ENCODE results near the gene CDC14A.
"Not testable (repeated sequence)": the region's sequence is repeated elsewhere in the genome, so short reads cannot be mapped to it uniquely, and the experiment has no call there.

Gene CDC14A, protein sequence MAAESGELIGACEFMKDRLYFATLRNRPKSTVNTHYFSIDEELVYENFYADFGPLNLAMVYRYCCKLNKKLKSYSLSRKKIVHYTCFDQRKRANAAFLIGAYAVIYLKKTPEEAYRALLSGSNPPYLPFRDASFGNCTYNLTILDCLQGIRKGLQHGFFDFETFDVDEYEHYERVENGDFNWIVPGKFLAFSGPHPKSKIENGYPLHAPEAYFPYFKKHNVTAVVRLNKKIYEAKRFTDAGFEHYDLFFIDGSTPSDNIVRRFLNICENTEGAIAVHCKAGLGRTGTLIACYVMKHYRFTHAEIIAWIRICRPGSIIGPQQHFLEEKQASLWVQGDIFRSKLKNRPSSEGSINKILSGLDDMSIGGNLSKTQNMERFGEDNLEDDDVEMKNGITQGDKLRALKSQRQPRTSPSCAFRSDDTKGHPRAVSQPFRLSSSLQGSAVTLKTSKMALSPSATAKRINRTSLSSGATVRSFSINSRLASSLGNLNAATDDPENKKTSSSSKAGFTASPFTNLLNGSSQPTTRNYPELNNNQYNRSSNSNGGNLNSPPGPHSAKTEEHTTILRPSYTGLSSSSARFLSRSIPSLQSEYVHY

DNA sequence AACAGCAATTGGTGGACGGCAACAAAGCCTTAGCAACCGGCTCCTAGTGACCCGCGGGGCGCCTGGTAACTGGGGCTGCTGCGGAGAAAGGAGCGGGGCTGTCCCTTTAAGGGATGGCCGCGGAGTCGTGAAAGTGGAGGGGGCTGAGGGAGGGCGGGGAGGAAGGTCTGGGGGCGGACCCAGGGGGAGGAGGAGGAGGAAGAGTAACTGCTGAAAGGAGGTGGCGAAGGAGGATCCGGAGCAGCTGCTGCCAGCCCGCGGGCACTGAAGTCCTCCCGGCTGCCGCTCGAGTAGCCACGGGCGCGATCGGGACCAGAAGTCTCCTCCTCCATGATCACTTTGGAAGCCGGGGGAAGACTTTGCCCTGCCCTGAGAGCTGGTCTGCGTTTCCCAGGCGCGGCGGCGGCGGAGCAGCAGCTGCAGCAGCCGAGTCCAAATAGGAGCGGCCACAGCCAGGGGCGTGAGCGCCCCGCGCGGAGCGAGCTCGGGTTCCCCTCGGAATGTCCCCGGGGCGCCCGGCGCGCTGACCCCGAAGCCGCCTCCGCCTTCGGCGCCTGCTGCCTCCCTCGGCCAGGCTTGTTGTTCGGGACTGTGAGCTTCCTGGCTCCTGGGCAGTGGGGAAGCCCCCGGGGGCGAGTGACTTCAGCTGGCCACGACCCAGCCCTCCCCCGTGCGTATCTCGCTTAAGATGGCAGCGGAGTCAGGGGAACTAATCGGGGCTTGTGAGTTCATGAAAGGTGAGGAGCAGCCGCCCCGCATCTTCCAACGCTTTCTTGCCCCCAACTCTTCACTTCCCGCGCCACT is at the start of gene CDC14A:
CDC14A (plus strand) TSS at position 240 of the 804 bp plus-strand sequence; CDS start at position 689, 449 bp downstream.
- peak; percentile 93 for DNase-seq (ENCODE audit: low spot score)

GRCh38 chr1:100302739-100303138 is 49.6 kb upstream of the CDC14A start:
- DNase-seq (ENCODE audit: low spot score), result no peak

DNA sequence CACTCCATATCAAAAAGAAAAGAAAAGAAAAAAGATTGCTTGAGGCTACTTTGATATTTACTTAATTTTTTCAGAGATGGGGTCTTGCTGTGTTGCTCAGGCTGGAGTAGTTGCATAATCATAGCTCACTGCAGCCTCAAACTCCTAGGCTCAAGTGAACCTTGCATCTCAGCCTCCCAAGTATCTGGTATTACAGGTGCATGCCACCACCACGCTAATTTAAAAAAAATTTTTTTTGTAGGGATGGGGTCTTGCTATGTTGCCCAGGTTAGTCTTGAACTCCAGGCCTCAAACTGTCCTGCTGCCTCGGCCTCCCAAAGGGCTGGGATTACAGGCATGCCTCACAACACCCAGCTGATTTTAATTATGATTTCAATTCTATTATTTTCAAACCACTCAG is 48.1 kb upstream of the CDC14A start:
- DNase-seq (ENCODE audit: low spot score), result no peak

GRCh38 chr1:100304921-100305320 is 47.4 kb upstream of the CDC14A start:
- DNase-seq (ENCODE audit: low spot score), result no peak

DNA sequence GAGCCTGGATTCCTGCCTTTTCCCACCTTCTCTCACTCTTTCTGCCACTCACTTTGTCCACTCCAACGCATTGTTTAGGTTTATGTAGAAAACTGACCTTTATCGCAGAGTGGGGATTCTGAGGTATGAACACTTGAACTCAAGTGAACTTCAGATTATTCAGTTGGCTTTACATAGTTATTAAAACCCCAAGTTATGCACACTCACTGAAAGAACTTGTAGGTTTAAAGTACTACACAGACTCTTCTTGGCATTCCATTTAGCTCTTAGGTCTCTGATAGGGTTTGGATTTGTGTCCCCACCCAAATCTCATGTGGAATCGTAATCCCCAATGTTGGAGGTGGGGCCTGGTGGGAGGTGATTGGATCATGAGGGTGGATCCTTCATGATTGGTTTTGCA is 46.4 kb upstream of the CDC14A start:
- no peak for DNase-seq (ENCODE audit: low spot score)

GRCh38 chr1:100306735-100307313 is 45.5 kb upstream of the CDC14A start:
- no peak for DNase-seq (ENCODE audit: low spot score)

- no peak for DNase-seq (ENCODE audit: low spot score)
Measured at GRCh38 chr1:100308777-100309176, 43.5 kb upstream of the CDC14A start.

DNA sequence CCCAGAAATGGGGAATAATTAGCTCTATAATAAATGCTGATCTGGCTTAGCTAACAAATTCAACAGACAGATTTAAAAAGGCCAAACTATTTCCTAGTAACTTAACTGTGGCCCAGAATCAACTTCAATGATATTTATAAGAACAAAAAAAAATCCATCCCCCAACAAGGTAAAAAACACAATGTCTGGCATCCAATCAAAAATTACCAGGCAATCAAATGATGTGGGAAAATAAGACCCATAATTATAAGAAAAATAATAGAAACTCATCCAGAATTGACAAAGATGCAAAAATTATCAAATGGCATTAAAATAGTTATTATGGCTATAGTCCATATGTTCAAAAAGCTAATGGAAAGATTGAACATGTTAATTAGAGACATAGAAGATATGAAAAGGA is 42.4 kb upstream of the CDC14A start:
- DNase-seq (ENCODE audit: low spot score), result no peak

- DNase-seq (ENCODE audit: low spot score), result no peak
Measured at GRCh38 chr1:100313382-100313781, 38.9 kb upstream of the CDC14A start.

GRCh38 chr1:100316622-100317021 is 35.7 kb upstream of the CDC14A start:
- DNase-seq (ENCODE audit: low spot score), result no peak

DNA sequence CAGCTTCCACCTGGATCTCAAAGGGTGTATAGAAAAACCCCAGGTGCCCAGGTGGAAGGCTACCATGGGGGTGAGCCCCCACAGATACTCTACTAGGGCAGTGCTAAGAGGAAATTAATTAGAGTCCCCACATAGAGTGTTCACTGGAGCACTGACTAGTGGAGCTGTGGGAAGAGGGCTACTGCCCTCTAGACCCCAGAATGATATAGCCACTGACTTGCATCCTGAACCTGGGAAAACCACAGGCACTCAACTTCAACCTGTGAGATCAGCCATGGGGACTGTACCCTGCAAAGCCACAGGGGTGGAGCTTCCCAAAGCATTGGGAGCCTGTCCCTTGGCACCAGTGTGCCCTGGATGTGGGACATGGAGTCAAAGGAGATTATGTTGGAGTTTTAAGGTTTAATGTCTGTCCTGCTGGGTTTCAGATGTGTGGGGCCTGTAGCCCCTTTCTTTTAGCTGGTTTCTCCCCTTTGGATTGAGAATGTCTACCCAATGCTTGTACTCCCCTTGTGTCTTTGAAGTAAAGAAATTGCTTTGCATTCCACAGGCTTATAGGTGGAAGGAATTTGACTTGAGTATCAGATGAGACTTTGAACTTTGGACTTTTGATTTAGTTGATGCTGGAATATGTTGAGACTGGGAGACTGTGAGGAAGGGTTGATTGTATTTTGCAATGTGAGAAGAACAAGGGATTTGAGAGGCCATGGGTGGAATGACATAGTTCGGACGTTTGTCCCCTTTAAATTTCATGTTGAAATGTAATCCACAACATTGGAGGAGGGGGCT is 31.8 kb upstream of the CDC14A start:
- no peak for DNase-seq (ENCODE audit: low spot score)

GRCh38 chr1:100321100-100321493 is 31.2 kb upstream of the CDC14A start:
- no peak for DNase-seq (ENCODE audit: low spot score)

DNA sequence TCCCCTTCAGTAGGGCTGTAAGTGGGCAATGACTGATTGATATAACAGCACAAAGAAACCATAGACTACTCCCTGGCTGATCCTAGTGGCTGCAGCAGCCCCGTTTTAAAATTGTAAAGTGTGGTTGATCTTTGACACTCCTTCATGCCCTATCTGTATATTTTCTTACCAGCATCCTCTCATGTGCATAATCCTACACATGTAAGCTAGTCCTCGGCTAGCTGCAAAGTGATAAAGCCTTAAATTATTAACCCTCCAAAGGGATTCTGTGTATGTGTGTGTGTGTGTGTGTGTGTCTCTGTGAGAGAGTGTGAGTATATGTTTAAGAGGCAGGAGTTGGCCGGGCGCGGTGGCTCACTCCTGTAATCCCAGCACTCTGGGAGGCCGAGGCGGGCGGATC is 30.8 kb upstream of the CDC14A start:
- no peak for DNase-seq (ENCODE audit: low spot score)

DNA sequence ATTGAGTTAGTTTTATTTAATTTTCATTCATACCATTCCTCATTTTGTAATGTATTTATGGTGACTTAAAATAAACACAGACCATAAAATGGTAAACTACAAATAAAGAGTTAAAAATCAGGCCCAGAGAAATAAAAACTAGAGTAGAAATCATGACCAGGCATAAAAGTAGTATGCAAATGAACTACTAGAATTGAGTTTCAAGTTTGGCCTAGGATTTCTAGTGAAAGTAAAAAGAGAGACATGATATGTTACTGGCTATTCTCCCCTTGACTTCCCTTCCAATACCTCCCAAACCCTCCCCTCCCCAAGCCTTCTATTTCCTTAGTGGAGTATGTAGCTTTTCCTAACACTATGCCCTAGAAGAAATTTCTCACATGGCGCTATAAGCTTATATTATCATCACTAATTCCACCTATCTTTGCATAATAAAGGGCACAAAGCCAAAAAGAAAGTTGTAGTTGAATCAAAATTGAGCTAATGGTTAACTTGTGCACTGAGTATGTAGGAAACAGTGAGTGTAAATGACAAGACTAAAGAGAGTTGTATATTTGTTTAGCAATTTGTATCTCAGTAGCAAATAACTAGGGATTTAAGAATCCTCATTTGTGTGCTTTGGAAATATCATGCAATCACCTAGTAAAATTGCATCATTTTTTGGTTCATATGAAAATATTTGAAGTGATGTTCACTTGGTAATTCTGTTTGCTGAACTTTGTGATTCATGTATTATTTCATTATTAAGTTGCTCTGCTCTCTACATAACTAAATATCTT is 29.7 kb upstream of the CDC14A start:
- no peak for DNase-seq (ENCODE audit: low spot score)

DNA sequence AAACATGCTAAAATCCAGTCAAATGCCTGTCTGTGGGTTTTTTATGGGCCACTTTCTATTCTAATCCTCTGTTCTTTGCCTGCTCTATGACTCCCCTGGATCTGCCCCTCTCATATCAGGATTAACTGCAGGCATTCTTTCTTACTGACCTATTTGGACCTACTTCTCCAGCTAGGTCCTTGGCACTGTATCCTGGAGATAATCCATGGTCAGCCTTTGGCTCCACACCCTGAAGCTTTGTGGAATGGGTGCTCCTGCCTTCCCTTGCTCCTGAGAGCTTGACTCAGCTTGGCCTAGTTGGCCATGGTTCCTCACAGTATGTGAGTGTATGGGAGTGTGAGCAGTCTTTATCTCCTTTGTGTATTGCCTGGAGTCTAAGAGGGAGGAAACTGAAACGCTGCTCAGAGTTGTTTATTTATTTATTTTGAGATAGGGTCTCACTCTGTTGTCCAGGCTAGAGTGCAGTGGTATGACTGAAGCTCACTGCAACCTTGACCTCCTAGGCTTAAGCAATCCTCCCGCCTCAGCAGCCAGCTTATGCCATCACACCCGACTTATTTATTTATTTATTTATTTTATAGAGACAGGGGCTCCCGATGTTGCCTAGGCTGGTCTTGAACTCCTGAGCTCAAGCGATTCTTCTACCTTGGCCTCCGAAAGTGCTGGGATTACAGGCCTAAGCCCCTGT is 28.7 kb upstream of the CDC14A start:
- DNase-seq (ENCODE audit: low spot score), result no peak

- no peak for DNase-seq (ENCODE audit: low spot score)
Measured at GRCh38 chr1:100325415-100326324, 26.6 kb upstream of the CDC14A start.

GRCh38 chr1:100326325-100326670 is 26.0 kb upstream of the CDC14A start:
- DNase-seq (ENCODE audit: low spot score), result not testable (repeated sequence)

- no peak for DNase-seq (ENCODE audit: low spot score)
Measured at GRCh38 chr1:100328133-100328532, 24.2 kb upstream of the CDC14A start.

GRCh38 chr1:100331146-100331545 is 21.2 kb upstream of the CDC14A start:
- DNase-seq (ENCODE audit: low spot score), result not testable (repeated sequence)

All from cerebellar cortex (tissue), 1 donor.